Ovary (tissue), 9 donors: ENCODE measurements around the gene SERPINE3. TPM values are rescaled to one million over a fixed set of nuclear protein-coding genes. Genes with fewer than 3 reads are reported as not detected.

Source experiments
- DNase-seq, 5 donors: peaks; one replicate each; pipeline ENCODE4 v3.0.0-alpha.2; 2019 to 2020
- H3K27ac ChIP-seq, 2 donors: fragments of 200-600 bp; one replicate each; pipeline versions ENCODE4 v1.5.1 to v1.8.0; 2019 to 2022
- H3K27me3 ChIP-seq: fragments of 200-600 bp; one replicate; pipeline ENCODE4 v1.8.0; 2022
- H3K36me3 ChIP-seq: fragments of 200-600 bp; sonication (generic); one replicate; pipeline ENCODE4 v1.5.1; 2019
- H3K4me1 ChIP-seq: one replicate; pipeline ENCODE4 v1.8.1; 2013; ENCODE audit warnings: mild to moderate bottlenecking, moderate library complexity; ENCODE audit not compliant: insufficient read depth
- H3K4me3 ChIP-seq: fragments of 200-600 bp; sonication (generic); one replicate; pipeline ENCODE4 v1.5.1; 2017
- H3K9me3 ChIP-seq, 2 donors: fragments of 200-600 bp in 1 of 2; sonication (generic) in 1 of 2; one replicate each; pipeline versions ENCODE4 v1.5.1 to v1.8.1; 2013 to 2019; ENCODE audit warnings: mild to moderate bottlenecking in 1 of 2, moderate library complexity in 1 of 2
- CTCF ChIP-seq, 3 donors: fragments of 450-650 bp in 2 of 3; fragments of 200-600 bp in 1 of 3; IDR thresholded peaks; one replicate each; pipeline versions ENCODE4 v1.5.1 to v1.8.0; 2016 to 2022; ENCODE audit warnings: antibody characterized with exemption in 3 of 3, mild to moderate bottlenecking in 1 of 3
- EP300 ChIP-seq: sonication (generic); formaldehyde crosslinking; IDR thresholded peaks from one replicate; pipeline ENCODE4 v1.6.1; 2017; ENCODE audit warnings: antibody characterized with exemption
- POLR2A ChIP-seq: fragments of 450-650 bp; IDR thresholded peaks from one replicate; pipeline ENCODE4 v1.6.1; 2017; ENCODE audit warnings: antibody characterized with exemption, mild to moderate bottlenecking, moderate library complexity
- WGBS, 3 donors: extraction: QIAGEN DNeasy Blood & Tissue Kit in 1 of 3; methylation state at CpG; one replicate each; pipeline versions ENCODE4 v1.1.5 to v1.1.7; 2013 to 2017; 5-methylcytosine and 5-hydroxymethylcytosine counted together
- intact Hi-C, 4 donors: fragments of 100-400 bp; cut with DNase I; formaldehyde crosslinking; loops; one replicate each; pipeline versions ENCODE4 v1.11.0 to v1.15.1; 2022 to 2023
- polyA plus RNA-seq, 2 donors: library from polyadenylated mRNA; stranded (reverse); fragments of 200-250 nt in 1 of 2; fragments of 350-450 nt in 1 of 2; fragmentation: Illumina TruSeq in 1 of 2; extraction: RNeasy Lipid Tissue Mini Kit (QIAGEN cat#74804) in 1 of 2; gene quantifications; one replicate each; pipeline ENCODE4 v1.2.3, GENCODE V29; 2013 to 2014
- total RNA-seq, 7 donors: library from RNA; depleted of rRNA in 2 of 7; stranded (reverse); fragments of >200 nt in 2 of 7; fragmentation: NEBNext Ultra II Directional in 3 of 7; extraction: Animal tissue kit (Norgen Biotek cat#: 25700) in 3 of 7; gene quantifications; one replicate each; pipeline versions ENCODE4 v1.1.0 to v1.2.4, GENCODE V29; 2016 to 2023
- donor health status: DM: no; HTN: no; CAD: no; lungs with moderate emphysema.
- donor health status: DM: no; HTN: no; CAD: no.
- donor health status: Bipolar disorder and iron deficiency.
- donor health status: DM: yes; HTN: yes; CAD: no.
- donor health status: DM: no; HTN: no; CAD: no.
- donor health status: DM: yes; HTN: yes; CAD: no.

SERPINE3 gene
- total and polyA plus RNA-seq, 9 donors, result 0.11 to 0.18 TPM; not detected in 7

DNA sequence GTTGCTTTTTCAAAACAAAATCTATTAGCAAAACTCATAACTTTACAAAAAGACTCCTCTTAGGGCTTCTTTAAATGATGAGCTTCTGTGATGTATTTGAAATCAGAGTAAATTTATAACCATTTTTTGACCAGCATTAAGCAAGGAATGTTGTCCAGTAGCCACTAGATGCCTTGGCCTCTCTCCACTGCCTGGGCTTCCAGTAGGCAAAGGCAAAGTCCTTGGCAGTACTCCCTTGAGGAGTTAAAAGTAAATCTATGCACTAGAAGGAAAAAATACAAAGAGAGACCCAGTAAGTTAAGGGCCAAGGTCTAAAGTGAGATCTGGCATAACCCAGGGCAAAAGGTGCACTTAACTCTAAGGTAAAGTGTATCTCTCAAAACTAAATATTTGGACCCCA lies 9.5 kb downstream of the SERPINE3 start:
- Histone ChIP-seq H3K9me3 (no peaks in the 10 kb centered on the region), H3K4me3 (no peak overlapping the region), H3K27me3 (no peaks in the 10 kb centered on the region), H3K36me3 (no peaks in the 10 kb centered on the region), H3K4me1 (peaks cover 3% of the 10 kb centered on the region), H3K27ac (no peak overlapping the region)
- DNase-seq, result no peak
- no peak for TF ChIP-seq POLR2A
- no peak for TF ChIP-seq EP300
- no peak for TF ChIP-seq CTCF (IDR thresholded peaks at IDR 0.05)
- intact Hi-C loops, result no loop called here

GRCh38 chr13:51355217-51355616 lies 15.7 kb downstream of the SERPINE3 start:
- no peak for DNase-seq
- Histone ChIP-seq H3K27me3 (no peaks in the 10 kb centered on the region), H3K4me1 (no peaks in the 10 kb centered on the region), H3K4me3 (no peak overlapping the region), H3K9me3 (no peaks in the 10 kb centered on the region), H3K27ac (no peak overlapping the region), H3K36me3 (no peaks in the 10 kb centered on the region)
- intact Hi-C loops, result no loop called here
- WGBS, 3 donors, result 16 to 45% (median 21%) methylated on average over 2 of the region's 2 CpGs
- no peak for TF ChIP-seq CTCF (IDR thresholded peaks at IDR 0.05)
- TF ChIP-seq EP300, result no peak
- TF ChIP-seq POLR2A, result no peak

- no peaks in the 10 kb centered on the region for H3K4me1 ChIP-seq
- H3K27ac ChIP-seq, result no peak overlapping the region
- no peaks in the 10 kb centered on the region for H3K36me3 ChIP-seq
- WGBS, 3 donors, result 67 to 76% (median 68%) methylated on average over 5 of the region's 5 CpGs
- DNase-seq, result no peak
- no peaks in the 10 kb centered on the region for H3K9me3 ChIP-seq
- no peak overlapping the region for H3K4me3 ChIP-seq
- intact Hi-C loops, result no loop called here
- TF ChIP-seq POLR2A, result no peak
- no peak for TF ChIP-seq CTCF (IDR thresholded peaks at IDR 0.05)
- TF ChIP-seq EP300, result no peak
- H3K27me3 ChIP-seq, result no peaks in the 10 kb centered on the region
These were observed 18.6 kb downstream of the SERPINE3 start for GRCh38 chr13:51357928-51358595.

DNA sequence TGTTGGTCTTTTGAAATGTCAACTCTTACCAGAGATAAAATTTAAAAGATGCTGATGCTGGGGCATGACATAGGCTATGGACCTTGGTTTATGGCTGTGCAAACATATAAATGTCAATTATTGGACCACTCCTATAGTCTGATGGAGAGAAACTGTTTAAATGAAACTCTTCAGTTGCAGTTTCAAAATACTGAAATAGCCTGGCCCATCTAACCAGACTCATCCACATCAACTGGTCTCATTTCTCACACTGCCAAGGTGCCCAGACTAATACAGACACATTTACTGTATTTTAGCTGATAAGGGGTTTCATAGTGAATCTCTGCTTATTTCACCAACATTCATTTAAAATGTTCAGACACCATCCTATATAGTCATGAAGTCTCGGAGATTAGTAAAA lies 19.9 kb downstream of the SERPINE3 start:
- H3K27me3 ChIP-seq, result no peaks in the 10 kb centered on the region
- H3K9me3 ChIP-seq, result no peaks in the 10 kb centered on the region
- WGBS, 3 donors, result 93 to 96% (median 95%) methylated on average over 1 of the region's 1 CpG
- DNase-seq, result no peak
- H3K4me3 ChIP-seq, result no peak overlapping the region
- TF ChIP-seq POLR2A (no peak), CTCF (IDR thresholded peaks at IDR 0.05) (no peak), EP300 (no peak)
- no peaks in the 10 kb centered on the region for H3K36me3 ChIP-seq
- no peaks in the 10 kb centered on the region for H3K4me1 ChIP-seq
- H3K27ac ChIP-seq, result no peak overlapping the region
- intact Hi-C loops, result no loop called here
